ENCODE measurements around the gene CELF5.
"Not testable (repeated sequence)": the region's sequence is repeated elsewhere in the genome, so short reads cannot be mapped to it uniquely, and the experiment has no call there.

CELF5 gene

DNA sequence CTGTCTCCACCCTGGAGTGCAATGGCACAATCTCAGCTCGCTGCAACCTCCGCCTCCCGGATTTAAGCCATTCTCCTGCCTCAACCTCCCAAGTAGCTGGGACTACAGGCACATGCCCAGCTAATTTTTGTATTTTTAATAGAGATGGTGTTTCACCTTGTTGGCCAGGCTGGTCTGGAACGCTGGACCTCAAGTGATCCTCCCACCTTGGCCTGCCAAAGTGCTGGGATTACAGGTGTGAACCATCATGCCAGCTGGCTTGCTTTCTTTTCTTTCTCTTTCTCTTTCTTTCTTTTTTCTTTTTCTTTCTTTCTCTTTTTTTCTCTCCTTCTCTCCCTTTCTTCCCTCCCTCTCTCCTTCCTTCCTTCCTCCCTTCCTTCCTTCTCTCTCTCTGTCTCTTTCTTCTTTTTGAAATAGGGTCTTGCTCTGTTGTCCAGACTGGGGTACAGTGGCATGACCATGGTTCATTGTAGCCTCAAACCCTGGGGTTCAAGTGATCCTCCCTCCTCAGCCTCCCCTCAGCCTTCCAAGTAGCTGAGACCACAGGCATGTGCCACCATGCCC lies 108.6 kb downstream of the CELF5 start:
- DNase-seq (ENCODE audit: low read depth), result no peak
- H3K4me3 ChIP-seq (ENCODE audit: low read length), result no peak overlapping the region
- TF ChIP-seq, protein P1, sequence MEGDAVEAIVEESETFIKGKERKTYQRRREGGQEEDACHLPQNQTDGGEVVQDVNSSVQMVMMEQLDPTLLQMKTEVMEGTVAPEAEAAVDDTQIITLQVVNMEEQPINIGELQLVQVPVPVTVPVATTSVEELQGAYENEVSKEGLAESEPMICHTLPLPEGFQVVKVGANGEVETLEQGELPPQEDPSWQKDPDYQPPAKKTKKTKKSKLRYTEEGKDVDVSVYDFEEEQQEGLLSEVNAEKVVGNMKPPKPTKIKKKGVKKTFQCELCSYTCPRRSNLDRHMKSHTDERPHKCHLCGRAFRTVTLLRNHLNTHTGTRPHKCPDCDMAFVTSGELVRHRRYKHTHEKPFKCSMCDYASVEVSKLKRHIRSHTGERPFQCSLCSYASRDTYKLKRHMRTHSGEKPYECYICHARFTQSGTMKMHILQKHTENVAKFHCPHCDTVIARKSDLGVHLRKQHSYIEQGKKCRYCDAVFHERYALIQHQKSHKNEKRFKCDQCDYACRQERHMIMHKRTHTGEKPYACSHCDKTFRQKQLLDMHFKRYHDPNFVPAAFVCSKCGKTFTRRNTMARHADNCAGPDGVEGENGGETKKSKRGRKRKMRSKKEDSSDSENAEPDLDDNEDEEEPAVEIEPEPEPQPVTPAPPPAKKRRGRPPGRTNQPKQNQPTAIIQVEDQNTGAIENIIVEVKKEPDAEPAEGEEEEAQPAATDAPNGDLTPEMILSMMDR (IDR thresholded peaks at IDR 0.05; ENCODE audit: insufficient read depth, low read depth, low read length, missing control alignments), result no peak

DNA sequence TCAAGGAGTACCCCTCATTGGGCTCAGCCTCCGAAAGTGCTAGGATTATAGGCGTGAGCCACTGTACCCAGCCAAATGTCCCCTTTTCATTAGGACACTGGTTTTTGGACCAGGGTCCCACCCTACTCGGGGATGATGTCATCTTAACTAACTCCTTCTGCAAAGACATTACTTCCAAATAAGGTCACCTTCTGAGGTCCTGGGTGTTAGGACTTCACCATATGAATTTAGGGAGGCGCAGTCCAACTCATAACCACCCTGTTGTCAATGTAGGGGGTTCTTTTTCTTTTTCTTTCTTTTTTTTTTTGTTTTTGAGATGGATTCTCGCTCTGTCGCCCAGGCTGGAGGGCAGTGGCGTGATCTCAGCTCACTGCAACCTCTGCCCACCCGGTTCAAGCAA lies 109.2 kb downstream of the CELF5 start:
- no peak overlapping the region for H3K4me3 ChIP-seq (ENCODE audit: low read length)
- DNase-seq (ENCODE audit: low read depth), result no peak
- TF ChIP-seq, protein P1 (IDR thresholded peaks at IDR 0.05; ENCODE audit: insufficient read depth, low read depth, low read length, missing control alignments), result no peak

DNA sequence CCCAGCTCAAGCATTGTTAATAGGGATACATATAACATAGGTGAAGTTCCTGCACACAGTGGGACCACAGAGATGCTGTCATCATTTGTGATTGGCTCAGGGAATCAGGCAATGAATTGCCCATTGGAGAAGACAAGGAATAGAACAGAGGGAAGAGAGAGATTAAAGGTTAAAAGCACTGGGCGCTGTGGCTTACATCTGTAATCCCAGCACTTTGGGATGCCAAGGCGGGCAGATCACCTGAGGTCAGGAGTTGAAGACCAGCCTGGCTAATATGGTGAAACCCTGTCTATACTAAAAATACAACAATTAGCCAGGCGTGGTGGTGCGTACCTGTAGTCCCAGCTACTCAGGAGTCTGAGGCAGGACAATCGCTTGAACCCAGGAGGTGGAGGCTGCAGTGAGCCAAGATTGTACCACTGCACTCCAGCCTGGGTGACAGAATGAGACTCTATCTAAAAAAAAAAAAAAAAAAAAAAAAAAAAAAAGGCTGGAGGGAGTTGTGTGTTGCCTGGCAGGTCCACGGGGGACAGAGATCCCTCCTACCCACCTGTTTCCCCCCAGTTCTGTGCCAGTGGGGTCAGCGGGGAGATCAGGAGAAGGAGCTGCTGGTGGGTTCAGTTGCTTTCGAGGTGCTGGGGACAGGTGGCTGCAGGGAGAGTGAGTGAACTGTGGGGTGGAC lies 110.4 kb downstream of the CELF5 start:
- not testable (repeated sequence) for DNase-seq (ENCODE audit: low read depth); H3K4me3 ChIP-seq (ENCODE audit: low read length)

DNA sequence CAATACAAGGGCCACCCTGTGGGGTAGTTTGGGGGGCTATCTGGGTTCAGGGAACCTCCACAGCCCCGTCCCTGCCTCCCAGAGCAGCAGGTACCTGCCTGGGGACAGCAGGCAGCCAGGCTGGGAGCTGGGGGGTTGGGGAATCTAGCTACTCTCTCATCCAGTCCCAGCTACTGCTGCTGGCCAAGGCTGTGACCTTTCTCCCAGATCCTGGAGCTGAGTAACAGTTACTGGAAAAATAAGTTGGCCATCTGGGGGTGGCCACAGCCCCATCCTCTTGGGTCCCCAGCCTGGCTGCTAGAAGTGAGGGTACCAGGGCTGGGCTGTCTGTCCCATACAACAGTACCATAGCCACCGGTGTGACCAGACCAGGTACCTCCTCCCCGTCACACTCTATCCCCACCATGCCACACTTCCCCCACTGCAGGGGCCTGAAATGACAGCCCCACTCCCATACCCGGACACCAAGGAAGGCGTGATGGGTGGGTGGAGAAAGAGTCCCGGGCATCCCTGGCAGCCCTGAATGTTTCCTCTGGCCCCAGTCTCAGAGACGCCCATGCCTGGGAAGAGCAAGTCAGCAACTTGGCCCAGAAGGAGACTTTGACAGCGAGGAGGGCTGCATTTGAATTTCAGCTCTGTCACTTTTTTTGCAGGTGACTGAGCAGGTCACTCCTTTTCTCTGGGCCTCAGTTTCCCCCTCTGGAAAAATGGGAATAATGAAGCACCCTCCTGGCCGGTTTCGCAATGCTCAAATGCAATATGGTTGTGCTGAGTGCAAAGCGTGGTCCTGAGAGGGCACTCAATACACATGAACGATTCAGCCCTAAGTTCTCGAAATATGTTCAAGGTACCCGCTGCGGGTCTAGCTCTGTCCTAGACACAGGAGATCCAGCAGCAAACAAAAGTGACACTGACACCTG lies 111.2 kb downstream of the CELF5 start:
- no peak overlapping the region for H3K4me3 ChIP-seq (ENCODE audit: low read length)
- TF ChIP-seq, protein P1 (IDR thresholded peaks at IDR 0.05; ENCODE audit: insufficient read depth, low read depth, low read length, missing control alignments), result no peak
- DNase-seq (ENCODE audit: low read depth), result no peak

DNA sequence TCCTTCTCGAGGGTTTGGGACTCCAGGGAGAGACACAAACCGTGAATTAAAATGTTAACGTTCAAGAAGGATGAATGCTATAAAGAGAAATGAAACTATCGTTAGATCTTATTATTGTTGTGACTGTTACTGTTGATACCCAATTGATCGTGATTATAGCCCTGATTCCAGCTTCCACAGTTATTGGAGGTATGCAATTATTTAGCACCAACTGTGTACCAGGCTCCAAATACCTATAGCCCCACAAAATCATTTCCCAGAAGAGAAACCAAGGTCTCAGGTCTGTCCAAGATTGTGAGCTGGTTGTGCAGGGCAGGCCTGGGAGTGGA lies 111.9 kb downstream of the CELF5 start:
- H3K4me3 ChIP-seq (ENCODE audit: low read length), result no peak overlapping the region
- no peak for DNase-seq (ENCODE audit: low read depth)
- TF ChIP-seq, protein P1 (IDR thresholded peaks at IDR 0.05; ENCODE audit: insufficient read depth, low read depth, low read length, missing control alignments), result no peak

DNA sequence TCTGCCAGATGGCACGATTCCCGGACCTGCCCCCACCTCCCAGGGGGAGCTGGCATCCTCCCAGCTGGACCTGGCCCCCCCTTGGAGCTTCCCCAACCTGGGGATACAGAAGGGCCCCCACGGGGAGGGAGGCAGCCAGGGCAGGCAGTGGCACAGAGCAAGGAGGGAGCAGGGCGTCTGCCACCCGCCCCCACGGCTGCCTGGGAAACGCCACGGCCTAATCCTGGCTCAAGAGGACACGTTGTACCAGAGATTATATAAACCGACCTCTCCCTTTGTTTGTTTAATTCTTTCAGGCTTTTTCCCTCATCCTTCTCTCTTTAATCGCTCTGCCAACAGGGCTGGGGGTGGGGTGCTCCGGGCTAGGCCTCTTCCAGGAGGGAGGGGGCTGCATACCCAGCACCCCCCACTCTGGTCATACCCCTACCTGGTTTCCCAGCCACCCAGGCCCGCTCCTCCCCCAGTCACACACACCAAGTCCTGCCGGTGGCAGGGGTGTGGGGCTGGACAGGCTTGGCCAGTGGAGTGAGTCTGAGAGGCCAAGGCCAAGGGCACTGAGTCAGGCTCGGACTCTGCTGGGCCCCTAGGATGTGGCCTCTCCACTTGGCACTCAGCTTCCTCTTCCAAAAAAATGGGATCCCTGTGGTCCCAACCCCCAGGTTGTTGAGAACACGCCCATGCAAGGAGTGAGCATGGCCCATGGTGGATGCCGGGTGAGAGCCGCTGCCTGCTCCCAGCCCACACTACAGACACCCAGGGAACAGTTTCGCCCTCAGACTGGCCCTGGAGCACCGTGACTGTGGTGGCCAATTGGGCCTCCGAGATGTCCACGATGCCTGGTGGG lies 112.4 kb downstream of the CELF5 start:
- peak; percentile 34 for DNase-seq (ENCODE audit: low read depth)
- TF ChIP-seq, protein P1 (IDR thresholded peaks at IDR 0.05; ENCODE audit: insufficient read depth, low read depth, low read length, missing control alignments), result no peak
- H3K4me3 ChIP-seq (ENCODE audit: low read length), result no peak overlapping the region
